HEK293 (cell line): ENCODE results near the gene STIM2.

Source experiments
- CTCF ChIA-PET: fragments of 350-600 bp; formaldehyde crosslinking; extraction: SDS; loops from one replicate; lab custom pipeline; 2021; ENCODE audit warnings: antibody characterized with exemption; lab: Yijun Ruan, JAX
- POLR2A ChIA-PET: fragments of 300-600 bp; formaldehyde crosslinking; extraction: SDS; loops from one replicate; lab custom pipeline; 2020; ENCODE audit warnings: antibody characterized with exemption, inconsistent platforms; lab: Yijun Ruan, JAX
- H3K27ac ChIP-seq: fragments of 200-500 bp; sonication (Bioruptor generic); 2 replicates; pipeline ENCODE4 v1.5.1; 2014; ENCODE audit warnings: low read depth, low read length, control low read depth, inconsistent platforms; ENCODE audit errors: extremely low read depth
- H3K36me3 ChIP-seq, 2 experiments: fragments of 200-500 bp in 1 of 2; sonication (Bioruptor generic) in 1 of 2; 1 replicate in 1 of 2; 2 replicates in 1 of 2; pipeline ENCODE4 v1.5.1; 2014 to 2017; ENCODE audit warnings: inconsistent platforms in 2 of 2, low read length in 2 of 2; ENCODE audit not compliant: control insufficient read depth in 2 of 2, insufficient read depth in 1 of 2
- H3K4me1 ChIP-seq: fragments of 200-500 bp; sonication (Bioruptor generic); 2 replicates; pipeline ENCODE4 v1.5.1; 2014; ENCODE audit warnings: mild to moderate bottlenecking, low read length, inconsistent platforms; ENCODE audit not compliant: control insufficient read depth, insufficient read depth
- H3K4me3 ChIP-seq: 2 replicates; pipeline ENCODE4 v1.5.1; 2011; ENCODE audit warnings: low read depth, mild to moderate bottlenecking, control low read depth, low read length, moderate library complexity
- H3K9me3 ChIP-seq: fragments of 200-500 bp; sonication (Bioruptor generic); 2 replicates; pipeline ENCODE4 v1.5.1; 2014; ENCODE audit warnings: low read depth, low read length, inconsistent platforms; ENCODE audit not compliant: control insufficient read depth, insufficient read depth
- FEZF1 ChIP-seq: fragments of 450-650 bp; formaldehyde crosslinking; IDR thresholded peaks from 2 replicates; pipeline ENCODE4 v1.5.1; 2016; ENCODE audit warnings: missing biosample characterization, missing genetic modification characterization
- KLF10 ChIP-seq: fragments of 450-650 bp; IDR thresholded peaks from 2 replicates; pipeline ENCODE4 v1.5.1; 2018; ENCODE audit warnings: missing biosample characterization, mild to moderate bottlenecking, missing genetic modification characterization
- OSR2 ChIP-seq: fragments of 450-650 bp; formaldehyde crosslinking; IDR thresholded peaks from 2 replicates; pipeline ENCODE4 v1.5.1; 2016; ENCODE audit warnings: missing biosample characterization, missing genetic modification characterization
- SETDB1 ChIP-seq: IDR thresholded peaks from one replicate; pipeline ENCODE4 v1.6.1; 2017; ENCODE audit warnings: mild to moderate bottlenecking, low read length, moderate library complexity, mixed read lengths; ENCODE audit not compliant: insufficient read length
- ZBTB20 ChIP-seq: fragments of 450-650 bp; formaldehyde crosslinking; IDR thresholded peaks from 2 replicates; pipeline ENCODE4 v1.5.1; 2016; ENCODE audit warnings: missing biosample characterization, missing genetic modification characterization
- ZFP41 ChIP-seq: fragments of 450-650 bp; formaldehyde crosslinking; IDR thresholded peaks from 2 replicates; pipeline ENCODE4 v1.5.1; 2016; ENCODE audit warnings: missing biosample characterization, missing genetic modification characterization, borderline replicate concordance
- ZFP69B ChIP-seq: fragments of 450-650 bp; formaldehyde crosslinking; IDR thresholded peaks from 2 replicates; pipeline ENCODE4 v1.5.1; 2016; ENCODE audit warnings: missing biosample characterization, missing genetic modification characterization
- ZNF146 ChIP-seq: fragments of 450-650 bp; formaldehyde crosslinking; IDR thresholded peaks from 2 replicates; pipeline ENCODE4 v1.5.1; 2016; ENCODE audit warnings: missing biosample characterization, missing genetic modification characterization
- ZNF184 ChIP-seq: fragments of 450-650 bp; IDR thresholded peaks from 2 replicates; pipeline ENCODE4 v1.5.1; 2018; ENCODE audit warnings: missing biosample characterization, mild to moderate bottlenecking, missing genetic modification characterization
- ZNF211 ChIP-seq: fragments of 450-650 bp; formaldehyde crosslinking; IDR thresholded peaks from 2 replicates; pipeline ENCODE4 v1.5.1; 2016; ENCODE audit warnings: low read depth, missing biosample characterization, missing genetic modification characterization
- ZNF335 ChIP-seq: fragments of 450-650 bp; formaldehyde crosslinking; conservative IDR thresholded peaks from 2 replicates; pipeline ENCODE4 v1.5.1; 2016; ENCODE audit warnings: missing biosample characterization, missing genetic modification characterization
- ZNF350 ChIP-seq: fragments of 450-650 bp; formaldehyde crosslinking; IDR thresholded peaks from 2 replicates; pipeline ENCODE4 v1.5.0; 2017; ENCODE audit warnings: missing biosample characterization, mild to moderate bottlenecking, missing genetic modification characterization
- ZNF391 ChIP-seq: fragments of 450-650 bp; formaldehyde crosslinking; IDR thresholded peaks from 2 replicates; pipeline ENCODE4 v1.5.1; 2016; ENCODE audit warnings: low read depth, missing biosample characterization, missing genetic modification characterization, borderline replicate concordance
- ZNF549 ChIP-seq: fragments of 450-650 bp; IDR thresholded peaks from 2 replicates; pipeline ENCODE4 v1.5.1; 2018; ENCODE audit warnings: missing biosample characterization, missing genetic modification characterization, mild to moderate bottlenecking, inconsistent platforms, moderate library complexity
- ZNF585B ChIP-seq: fragments of 450-650 bp; formaldehyde crosslinking; IDR thresholded peaks from 2 replicates; pipeline ENCODE4 v1.5.1; 2016; ENCODE audit warnings: missing biosample characterization, missing genetic modification characterization
- ZNF658 ChIP-seq: fragments of 450-650 bp; formaldehyde crosslinking; IDR thresholded peaks from 2 replicates; pipeline ENCODE4; 2016; ENCODE audit warnings: missing biosample characterization, missing genetic modification characterization
- ZNF785 ChIP-seq: fragments of 450-650 bp; formaldehyde crosslinking; IDR thresholded peaks from 2 replicates; pipeline ENCODE4 v1.5.1; 2016; ENCODE audit warnings: missing biosample characterization, missing genetic modification characterization
- ZNF792 ChIP-seq: fragments of 450-650 bp; formaldehyde crosslinking; IDR thresholded peaks from 2 replicates; pipeline ENCODE4 v1.5.1; 2016; ENCODE audit warnings: missing biosample characterization, missing genetic modification characterization
- ZNF843 ChIP-seq: fragments of 450-650 bp; formaldehyde crosslinking; IDR thresholded peaks from 2 replicates; pipeline ENCODE4 v1.5.1; 2016; ENCODE audit warnings: missing biosample characterization, missing genetic modification characterization
- TF ChIP-seq, protein P1 (sequence below): fragments of 450-650 bp; formaldehyde crosslinking; IDR thresholded peaks from 2 replicates; pipeline ENCODE4 v1.5.1; 2016; ENCODE audit warnings: missing biosample characterization, missing genetic modification characterization
- TF ChIP-seq, protein P2 (sequence below): fragments of 450-650 bp; formaldehyde crosslinking; IDR thresholded peaks from 2 replicates; pipeline ENCODE4 v1.5.1; 2016; ENCODE audit warnings: missing biosample characterization, missing genetic modification characterization

STIM2 gene

DNA sequence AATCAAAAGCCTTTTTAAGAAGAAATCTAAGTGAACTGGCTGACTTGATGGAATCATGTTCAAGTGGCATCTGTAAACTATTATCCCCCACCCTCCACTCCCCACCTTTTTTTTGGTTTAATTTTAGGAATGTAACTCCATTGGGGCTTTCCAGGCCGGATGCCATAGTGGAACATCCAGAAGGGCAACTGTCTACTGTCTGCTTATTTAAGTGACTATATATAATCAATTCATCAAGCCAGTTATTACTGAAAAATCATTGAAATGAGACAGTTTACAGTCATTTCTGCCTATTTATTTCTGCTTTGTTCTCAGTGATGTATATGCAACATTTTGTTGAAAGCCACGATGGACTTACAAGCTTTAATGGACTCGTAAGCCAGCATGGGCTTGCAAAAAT lies 162.3 kb downstream of the STIM2 start:
- H3K4me3 ChIP-seq: no peak overlapping the region
- ChIA-PET CTCF (no interaction called here), POLR2A (no interaction called here)
- H3K36me3 ChIP-seq: peaks cover 0 to 26% of the 10 kb centered on the region in 2 experiments; a peak in 1 of 3 replicates
- H3K27ac ChIP-seq: no peak overlapping the region
- TF ChIP-seq ZNF211 (tag by site-specific recombination): no peak
- TF ChIP-seq FEZF1 (tag by site-specific recombination): no peak
- no peak for TF ChIP-seq ZFP69B (tag by site-specific recombination)
- no peaks in the 10 kb centered on the region for H3K4me1 ChIP-seq
- H3K9me3 ChIP-seq: no peaks in the 10 kb centered on the region

DNA sequence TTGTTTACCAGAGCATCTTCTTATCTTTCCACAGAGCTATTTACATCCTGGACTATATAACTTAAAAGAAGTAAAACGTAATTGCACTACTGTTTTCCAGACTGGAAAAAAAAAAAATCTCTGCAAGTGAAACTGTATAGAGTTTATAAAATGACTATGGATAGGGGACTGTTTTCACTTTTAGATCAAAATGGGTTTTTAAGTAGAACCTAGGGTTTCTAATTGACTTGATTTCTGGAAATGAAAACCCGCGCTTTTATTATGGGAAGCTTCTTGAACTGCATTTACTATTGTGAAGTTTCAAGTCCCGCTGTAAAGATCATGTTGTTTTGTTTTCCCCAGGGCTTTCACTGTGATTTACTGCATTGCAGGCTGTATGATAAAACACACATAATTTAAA lies 162.7 kb downstream of the STIM2 start:
- no peak for TF ChIP-seq ZFP41 (tag by site-specific recombination)
- TF ChIP-seq ZNF335: no peak
- TF ChIP-seq ZNF658 (tag by site-specific recombination): no peak
- TF ChIP-seq SETDB1: no peak
- no peak for TF ChIP-seq ZNF843
- TF ChIP-seq ZNF785: no peak
- TF ChIP-seq, protein P1, sequence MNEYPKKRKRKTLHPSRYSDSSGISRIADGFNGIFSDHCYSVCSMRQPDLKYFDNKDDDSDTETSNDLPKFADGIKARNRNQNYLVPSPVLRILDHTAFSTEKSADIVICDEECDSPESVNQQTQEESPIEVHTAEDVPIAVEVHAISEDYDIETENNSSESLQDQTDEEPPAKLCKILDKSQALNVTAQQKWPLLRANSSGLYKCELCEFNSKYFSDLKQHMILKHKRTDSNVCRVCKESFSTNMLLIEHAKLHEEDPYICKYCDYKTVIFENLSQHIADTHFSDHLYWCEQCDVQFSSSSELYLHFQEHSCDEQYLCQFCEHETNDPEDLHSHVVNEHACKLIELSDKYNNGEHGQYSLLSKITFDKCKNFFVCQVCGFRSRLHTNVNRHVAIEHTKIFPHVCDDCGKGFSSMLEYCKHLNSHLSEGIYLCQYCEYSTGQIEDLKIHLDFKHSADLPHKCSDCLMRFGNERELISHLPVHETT (tag by site-specific recombination): no peak
- no peak for TF ChIP-seq ZNF184 (tag by site-specific recombination)
- TF ChIP-seq OSR2 (tag by site-specific recombination): no peak
- no peak for TF ChIP-seq ZNF792 (tag by site-specific recombination)
- TF ChIP-seq ZBTB20 (tag by site-specific recombination): no peak

DNA sequence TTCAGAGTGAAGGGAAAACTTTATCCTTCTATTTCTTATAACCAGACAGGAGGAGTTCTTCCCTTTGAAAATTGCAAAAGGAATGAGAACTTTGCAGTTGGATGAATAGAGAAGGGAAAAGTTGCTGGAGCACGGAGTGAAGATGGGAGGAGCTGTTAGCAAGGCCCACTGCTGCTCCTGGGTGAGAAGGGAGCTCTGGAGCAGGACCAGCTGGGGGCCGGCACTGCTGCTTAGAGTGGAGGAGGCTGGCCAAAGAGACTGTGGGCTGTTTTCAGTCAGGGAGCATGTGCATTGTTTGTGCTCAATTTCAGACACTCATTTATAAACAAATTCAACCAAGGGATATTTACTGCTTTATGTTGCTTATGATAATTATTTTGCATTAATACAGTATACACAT lies 164.2 kb downstream of the STIM2 start:
- Histone ChIP-seq H3K27ac (no peak overlapping the region), H3K9me3 (no peaks in the 10 kb centered on the region), H3K4me3 (no peak overlapping the region), H3K36me3 (peaks cover 0 to 15% of the 10 kb centered on the region in 2 experiments; a peak in 1 of 3 replicates), H3K4me1 (no peaks in the 10 kb centered on the region)
- TF ChIP-seq ZNF585B: no peak
- no peak for TF ChIP-seq ZNF391
- no peak for TF ChIP-seq KLF10
- no peak for TF ChIP-seq ZNF350 (tag by site-specific recombination)
- TF ChIP-seq ZNF184 (tag by site-specific recombination): no peak
- no peak for TF ChIP-seq ZNF549 (tag by site-specific recombination)
- no peak for TF ChIP-seq ZNF146 (tag by site-specific recombination)
- TF ChIP-seq, protein P2, sequence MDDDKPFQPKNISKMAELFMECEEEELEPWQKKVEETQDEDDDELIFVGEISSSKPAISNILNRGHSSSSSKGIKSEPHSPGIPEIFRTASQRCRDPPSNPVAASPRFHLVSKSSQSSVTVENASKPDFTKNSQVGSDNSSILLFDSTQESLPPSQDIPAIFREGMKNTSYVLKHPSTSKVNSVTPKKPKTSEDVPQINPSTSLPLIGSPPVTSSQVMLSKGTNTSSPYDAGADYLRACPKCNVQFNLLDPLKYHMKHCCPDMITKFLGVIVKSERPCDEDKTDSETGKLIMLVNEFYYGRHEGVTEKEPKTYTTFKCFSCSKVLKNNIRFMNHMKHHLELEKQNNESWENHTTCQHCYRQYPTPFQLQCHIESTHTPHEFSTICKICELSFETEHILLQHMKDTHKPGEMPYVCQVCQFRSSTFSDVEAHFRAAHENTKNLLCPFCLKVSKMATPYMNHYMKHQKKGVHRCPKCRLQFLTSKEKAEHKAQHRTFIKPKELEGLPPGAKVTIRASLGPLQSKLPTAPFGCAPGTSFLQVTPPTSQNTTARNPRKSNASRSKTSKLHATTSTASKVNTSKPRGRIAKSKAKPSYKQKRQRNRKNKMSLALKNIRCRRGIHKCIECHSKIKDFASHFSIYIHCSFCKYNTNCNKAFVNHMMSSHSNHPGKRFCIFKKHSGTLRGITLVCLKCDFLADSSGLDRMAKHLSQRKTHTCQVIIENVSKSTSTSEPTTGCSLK (tag by site-specific recombination): no peak
- ChIA-PET POLR2A (no interaction called here), CTCF (no interaction called here)

More for the DNA sequence above, 162.7 kb downstream of the STIM2 start:
- POLR2A ChIA-PET: no interaction called here
- H3K9me3 ChIP-seq: no peaks in the 10 kb centered on the region
- no peak overlapping the region for H3K4me3 ChIP-seq
- peaks cover 0 to 23% of the 10 kb centered on the region in 2 experiments; a peak in 1 of 3 replicates for H3K36me3 ChIP-seq
- no peak overlapping the region for H3K27ac ChIP-seq
- H3K4me1 ChIP-seq: no peaks in the 10 kb centered on the region
- CTCF ChIA-PET: interaction anchor here (0.7 kb wide), 1 partner anchor 223 kb away, joined by 4 read pairs; no protein-coding TSS in a partner anchor
